GM21717 (cell line): Measurements from ENCODE around the gene SYPL1.

Source experiments
- ATAC-seq: cut with Tn5 transposase; IDR thresholded peaks from one replicate; pipeline ENCODE4 v1.9.1; 2021; ENCODE audit warnings: mild to moderate bottlenecking, moderate library complexity; ENCODE audit not compliant: unreplicated experiment

Gene SYPL1

DNA sequence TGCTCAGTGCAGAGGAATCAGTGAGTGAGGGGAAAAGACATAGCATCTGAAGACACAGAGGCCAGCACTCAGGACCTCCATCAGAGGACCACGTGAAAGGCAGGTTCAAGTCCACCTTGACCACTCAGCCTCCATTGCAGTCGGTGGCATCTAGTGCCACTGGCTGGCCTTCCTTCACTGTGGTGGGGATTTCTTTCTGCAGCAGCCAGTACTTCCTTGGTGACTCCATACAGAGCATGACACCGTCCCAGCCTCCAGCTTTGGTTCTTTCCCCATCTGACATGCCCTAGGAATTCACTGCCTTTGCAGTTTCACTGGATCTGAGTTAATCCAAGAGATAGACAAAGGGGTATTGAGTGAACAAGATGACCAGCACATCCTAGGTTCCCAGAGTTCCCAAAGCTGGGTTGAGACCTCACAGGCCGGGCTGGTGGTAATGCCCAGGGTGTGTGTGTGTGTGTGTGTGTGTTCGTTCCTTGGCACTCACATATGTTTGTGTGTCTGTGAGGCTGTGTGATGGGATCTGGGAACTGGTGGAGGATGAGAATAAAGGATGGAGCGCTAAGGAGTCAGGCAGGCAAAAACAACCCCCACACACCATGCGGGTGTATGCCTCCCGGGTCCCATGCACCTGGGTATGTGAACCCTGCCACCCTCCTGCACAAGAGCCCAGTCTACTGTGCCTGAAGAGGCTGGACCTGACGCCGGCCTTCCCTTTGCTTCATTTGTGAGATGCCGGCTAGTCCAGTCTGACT is 57.8 kb downstream of the SYPL1 start:
- ATAC-seq = no peak

DNA sequence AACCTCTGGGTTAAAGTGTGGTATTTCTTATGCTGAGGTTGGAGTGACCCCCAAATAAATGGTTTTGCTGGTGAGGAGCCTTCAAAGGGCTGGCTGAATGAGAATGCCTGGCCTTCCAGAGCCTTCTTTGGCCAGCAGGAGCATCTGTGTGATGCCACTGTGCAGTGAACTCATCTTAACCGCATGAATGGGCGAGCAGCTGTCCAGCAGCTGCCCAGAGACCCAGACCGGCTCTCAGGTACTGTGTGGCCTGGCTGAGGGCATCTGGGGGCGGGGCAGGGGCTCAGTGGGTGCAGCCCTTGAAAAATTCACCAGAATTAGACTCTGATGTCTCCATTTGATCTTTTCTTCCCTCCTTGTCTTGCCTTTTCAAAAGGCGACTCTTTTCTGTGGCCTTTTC is 59.0 kb downstream of the SYPL1 start:
- ATAC-seq = no peak

DNA sequence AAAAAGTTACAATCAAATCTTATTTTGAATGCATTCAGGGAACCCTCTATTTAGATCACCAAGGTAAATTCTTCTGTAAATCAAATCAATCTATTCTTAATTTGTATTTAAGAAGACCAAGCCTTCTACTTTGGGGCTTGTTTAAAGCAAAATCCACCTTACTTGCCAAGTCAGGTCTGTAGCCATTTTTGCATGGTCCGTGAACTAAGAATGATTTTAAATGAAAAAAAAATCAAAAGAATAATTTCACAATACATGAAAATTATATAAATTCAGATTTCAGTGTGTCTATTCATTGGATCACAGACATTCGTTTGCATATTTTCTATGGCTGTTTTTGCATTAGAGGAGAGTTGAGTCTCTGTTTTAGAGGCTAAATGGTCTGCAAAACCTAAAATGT is 59.4 kb downstream of the SYPL1 start:
- no peak for ATAC-seq

DNA sequence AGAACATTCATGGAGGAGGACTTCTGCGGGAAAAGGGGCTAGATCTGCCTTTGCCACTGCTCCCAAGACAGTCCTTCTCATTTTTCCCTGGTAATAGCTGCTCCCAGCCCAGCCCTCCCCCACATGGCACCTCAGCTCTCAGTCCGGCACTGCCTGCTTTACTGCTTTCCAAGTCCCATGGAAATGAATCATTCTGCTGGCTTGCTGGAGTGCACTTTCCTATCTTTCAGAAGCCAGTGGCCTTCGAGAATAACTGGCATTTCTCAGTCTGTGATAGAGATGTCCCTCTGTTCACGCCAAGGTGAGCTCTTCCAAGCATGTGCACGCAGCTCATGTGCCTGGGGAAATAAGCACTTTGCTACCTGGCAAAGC is 61.4 kb downstream of the SYPL1 start:
- ATAC-seq = no peak

DNA sequence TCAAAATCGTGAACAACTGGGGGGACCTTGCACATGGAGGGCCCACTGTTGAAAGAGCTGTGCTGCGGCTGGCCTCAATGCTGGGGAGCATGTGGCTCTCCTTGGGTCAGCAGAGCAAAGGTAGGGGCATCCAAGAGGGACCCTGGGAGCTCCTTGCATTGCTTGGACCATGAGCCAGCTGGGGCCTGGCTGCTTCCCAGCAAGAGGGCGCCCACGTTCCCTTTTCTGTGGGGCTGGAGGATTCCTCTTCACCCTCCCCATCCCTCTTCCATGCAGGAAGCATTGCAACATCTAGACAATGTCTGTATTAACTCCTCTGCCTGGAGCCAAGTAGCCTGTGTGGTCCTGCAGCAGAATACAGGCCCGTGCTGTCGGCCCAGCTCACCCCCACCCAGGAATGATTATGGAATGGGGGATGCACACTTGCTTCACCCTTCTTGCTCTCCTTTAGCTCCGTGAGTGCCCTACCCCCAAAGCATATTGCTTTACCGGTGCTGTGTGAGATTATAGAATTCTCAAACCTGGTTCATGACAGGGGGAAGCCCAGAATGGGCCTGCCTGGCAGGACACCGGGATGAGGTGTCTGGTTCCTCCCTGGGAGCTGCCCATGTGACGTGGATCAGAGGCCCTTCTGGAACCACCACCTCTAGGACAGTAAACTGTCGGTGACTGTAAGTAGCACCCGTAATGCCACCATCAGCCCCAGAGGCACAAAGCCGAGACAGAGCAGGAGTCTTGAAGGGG is 61.9 kb downstream of the SYPL1 start:
- no peak for ATAC-seq

DNA sequence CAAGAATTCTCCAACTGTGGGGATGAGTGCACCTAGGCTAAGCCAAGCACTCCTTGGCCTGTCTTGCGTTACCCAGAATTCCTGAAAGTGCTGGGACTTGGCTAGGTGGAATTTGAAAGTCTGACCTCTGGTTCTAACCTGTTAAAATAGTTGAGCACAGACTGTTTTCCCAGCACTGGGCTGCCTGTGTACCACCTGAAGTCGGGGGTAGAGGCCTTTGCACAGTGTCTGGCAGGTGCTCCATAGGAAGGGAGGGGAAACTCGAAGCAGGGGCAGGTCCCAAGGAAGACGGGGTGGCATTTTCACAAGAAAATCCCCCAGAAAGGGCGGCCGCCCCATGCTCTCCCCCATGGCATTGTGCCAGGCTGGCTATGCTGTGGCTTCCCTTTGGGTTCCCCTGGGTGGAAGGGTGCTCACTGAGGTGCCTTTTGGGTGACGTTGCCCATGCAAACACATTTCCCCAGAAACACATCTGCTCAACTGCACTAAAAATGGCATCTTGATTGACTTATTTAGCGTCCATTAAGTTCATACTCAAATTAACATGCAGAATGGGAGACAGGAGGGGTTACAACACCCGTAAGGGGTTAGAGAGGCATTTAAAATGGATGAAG is 62.9 kb downstream of the SYPL1 start:
- no peak for ATAC-seq

DNA sequence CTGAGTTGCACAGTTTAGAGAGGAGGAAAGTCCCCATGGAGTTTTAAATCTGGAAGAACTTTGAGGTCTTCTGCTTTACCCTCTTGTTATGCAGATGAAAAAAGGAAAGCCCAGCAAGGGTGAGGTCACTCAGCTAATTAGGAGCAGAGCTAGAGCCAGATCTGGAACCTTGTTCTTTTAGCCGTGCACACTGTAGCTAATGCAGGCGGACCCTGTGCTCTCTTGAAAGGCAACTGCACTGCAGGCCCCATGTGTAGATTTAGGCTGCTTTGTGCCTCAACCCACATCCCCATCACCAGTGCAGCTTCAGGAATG is 63.4 kb downstream of the SYPL1 start:
- ATAC-seq = no peak

DNA sequence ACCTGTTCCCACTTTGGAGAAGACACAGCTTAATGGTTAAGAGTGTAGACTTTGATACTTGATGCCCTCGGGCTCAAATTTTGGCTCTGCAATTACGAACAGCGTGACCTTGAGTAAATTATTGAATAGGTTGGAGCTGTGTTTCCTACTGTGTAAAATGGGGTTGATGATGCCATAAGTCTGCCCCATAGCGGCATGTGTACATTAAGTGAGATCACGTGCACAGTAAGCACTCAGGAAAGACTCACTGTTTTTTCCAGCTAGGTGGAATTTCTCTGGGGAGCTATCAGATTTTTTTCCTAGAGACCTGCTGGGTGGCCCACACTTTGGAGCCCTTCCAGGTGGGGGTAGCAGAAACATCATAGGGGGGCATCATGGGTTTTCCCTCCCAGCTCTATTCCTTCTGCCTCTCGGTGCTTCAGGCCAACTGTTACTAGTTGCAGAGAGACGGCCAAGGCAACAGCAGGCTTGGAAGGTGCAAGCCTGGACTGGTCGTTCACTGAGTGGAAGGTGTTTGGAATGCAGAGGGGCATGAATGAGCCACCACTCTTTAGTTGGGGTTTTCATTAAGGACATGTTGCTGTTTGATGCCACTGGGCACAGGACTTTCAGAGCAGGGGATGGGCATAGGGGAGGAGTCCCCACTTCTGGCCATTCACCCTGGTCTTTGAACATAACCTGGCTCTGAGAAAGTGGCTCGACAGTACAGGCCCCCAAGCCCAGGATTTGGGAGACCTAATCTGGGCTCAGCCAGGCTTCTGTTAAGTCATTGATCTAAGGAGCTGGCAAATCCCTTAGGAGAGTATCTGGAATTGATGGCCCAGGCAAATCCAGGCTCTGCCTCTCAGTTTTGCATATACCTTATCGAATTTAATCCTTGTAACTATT is 64.0 kb downstream of the SYPL1 start:
- ATAC-seq = no peak

DNA sequence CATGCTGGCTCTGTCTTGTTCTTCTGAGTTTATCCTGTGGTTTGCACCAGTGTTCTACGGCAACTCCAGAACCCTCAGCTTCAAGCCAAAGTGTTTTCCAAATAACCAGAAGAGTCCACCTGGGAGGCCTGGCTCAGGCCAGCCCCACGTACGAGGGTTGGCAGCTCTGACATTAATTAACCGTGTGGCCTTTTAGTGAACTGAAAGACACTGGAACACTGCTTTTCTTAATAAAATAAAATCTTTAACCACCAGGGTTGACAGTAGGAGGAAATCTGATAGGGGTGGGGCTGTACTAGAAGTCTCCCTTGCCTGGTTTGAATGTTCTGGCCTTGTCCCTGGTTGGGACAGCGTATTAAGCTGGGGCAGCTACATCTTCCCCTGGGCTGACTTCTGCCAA is 64.9 kb downstream of the SYPL1 start:
- no peak for ATAC-seq

DNA sequence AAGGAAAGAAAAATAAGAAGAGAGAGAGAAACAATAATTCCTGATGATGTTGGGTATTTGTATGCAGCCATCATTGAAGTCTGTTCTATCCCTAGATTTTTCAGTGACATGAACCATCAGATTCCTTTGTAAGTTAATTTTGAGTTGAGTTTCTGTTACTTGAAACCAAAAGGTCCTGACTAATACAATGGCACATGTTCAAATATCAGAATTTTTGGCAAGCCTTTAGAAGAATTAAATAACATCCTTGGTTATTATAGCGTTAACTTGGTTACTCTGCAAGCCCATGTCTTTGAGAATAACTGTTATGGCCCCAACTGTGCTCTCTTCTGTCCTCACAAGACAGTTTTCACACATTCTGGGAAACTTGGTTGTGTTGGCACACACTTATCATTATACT is 66.5 kb downstream of the SYPL1 start:
- no peak for ATAC-seq

DNA sequence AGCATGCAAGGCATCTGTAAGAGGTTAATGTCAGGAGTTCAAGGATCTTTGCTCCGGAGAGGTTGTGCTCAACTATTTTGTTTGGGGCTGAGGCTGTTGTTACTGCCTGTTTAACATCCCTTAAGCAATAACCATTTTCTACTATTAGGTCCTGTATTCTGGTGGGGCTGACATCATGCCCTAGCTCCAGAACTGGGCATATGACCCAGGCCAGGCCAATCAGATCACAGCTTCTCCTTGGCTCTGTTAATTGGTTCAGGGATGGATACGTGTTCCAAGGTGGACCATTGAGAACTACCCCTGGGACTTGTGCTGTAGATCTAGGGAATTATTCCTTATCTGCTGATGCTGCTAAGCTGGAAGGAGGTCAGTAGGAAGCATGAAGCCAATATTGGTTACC is 67.0 kb downstream of the SYPL1 start:
- no peak for ATAC-seq

DNA sequence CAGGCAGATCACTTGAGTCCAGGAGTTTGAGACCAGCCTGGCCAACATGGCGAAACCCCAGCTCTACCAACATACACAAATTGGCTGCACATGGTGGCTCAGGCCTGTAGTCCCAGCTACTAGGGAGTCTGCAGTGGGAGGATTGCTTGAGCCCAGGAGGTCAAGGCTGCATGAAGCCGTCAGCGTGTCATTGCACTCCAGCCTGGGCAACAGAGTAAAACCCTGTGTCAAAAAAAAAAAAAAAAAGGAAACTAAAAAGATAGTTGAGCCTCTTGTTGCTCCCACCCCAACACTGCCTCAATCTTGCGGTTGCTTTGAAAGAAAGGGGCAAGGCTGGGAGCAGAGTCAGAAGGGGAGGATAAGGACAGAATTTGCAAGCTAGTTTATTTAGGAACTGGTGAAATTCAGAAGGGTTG is 69.9 kb downstream of the SYPL1 start:
- no peak for ATAC-seq

DNA sequence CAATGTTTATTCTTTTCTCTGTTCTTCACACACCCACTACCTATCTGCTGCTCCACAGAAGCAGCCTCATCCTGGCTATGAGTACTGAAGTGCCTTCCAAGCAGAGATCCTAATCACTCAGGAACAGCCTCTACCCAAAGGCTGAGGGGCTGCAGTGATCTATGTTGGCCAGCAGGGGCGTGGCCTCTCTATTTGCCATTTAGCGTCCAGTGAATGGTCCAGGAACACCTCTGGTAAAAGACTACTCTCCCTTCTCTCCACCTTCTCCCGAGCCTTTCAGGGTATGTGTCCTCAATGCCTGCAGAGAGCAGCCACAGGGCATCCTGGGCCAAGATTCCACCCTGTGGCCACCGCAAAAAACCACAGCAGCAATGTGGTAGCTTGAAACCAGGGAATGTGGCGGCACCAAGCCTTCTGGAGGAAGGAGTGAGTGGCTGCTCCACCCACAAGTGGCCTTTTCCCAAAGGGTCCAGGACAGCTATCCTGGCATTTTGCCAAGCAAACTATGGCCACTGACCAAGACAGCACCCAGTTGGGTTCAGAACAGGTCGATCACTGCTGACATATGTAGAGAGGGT is 70.9 kb downstream of the SYPL1 start:
- ATAC-seq = no peak
